GM12872 (cell line): ENCODE measurements around the gene THADA.

ENCODE experiments used
- CTCF ChIP-seq: IDR thresholded peaks from 3 replicates; pipeline ENCODE4 v1.5.1; 2011; ENCODE audit warnings: low read depth, mild to moderate bottlenecking, low read length, moderate library complexity; ENCODE audit not compliant: insufficient read depth

THADA gene

GRCh38 chr2:43216629-43217028, 379.2 kb downstream of the THADA start:
- TF ChIP-seq CTCF, result no peak

GRCh38 chr2:43215673-43216255, 380.1 kb downstream of the THADA start:
- TF ChIP-seq CTCF, result no peak

- TF ChIP-seq CTCF, result no peak
Measured at GRCh38 chr2:43214253-43214652, 381.6 kb downstream of the THADA start.

- TF ChIP-seq CTCF, result no peak
Measured at GRCh38 chr2:43212931-43213330, 382.9 kb downstream of the THADA start.

GRCh38 chr2:43212216-43212835, 383.5 kb downstream of the THADA start:
- TF ChIP-seq CTCF, result no peak

- no peak for TF ChIP-seq CTCF
Measured at GRCh38 chr2:43210467-43211303, 385.2 kb downstream of the THADA start.

GRCh38 chr2:43210125-43210466, 385.7 kb downstream of the THADA start:
- TF ChIP-seq CTCF, result no peak
